Vagina (tissue), 2 donors: Measurements from ENCODE around the gene COMTD1. TPM values are rescaled to one million over a fixed set of nuclear protein-coding genes. Genes with fewer than 3 reads are reported as not detected.

Source experiments
- DNase-seq, 2 donors: peaks; one replicate each; pipeline ENCODE4 v3.0.0-alpha.2; 2017; ENCODE audit errors: extremely low spot score in 2 of 2
- H3K27ac ChIP-seq: fragments of 200-600 bp; sonication (generic); one replicate; pipeline ENCODE4 v1.5.1; 2019
- H3K27me3 ChIP-seq: fragments of 200-600 bp; sonication (generic); one replicate; pipeline ENCODE4 v1.5.1; 2019
- H3K36me3 ChIP-seq, 2 donors: fragments of 200-600 bp; sonication (generic); one replicate each; pipeline ENCODE4 v1.5.1; 2017 to 2019
- H3K4me1 ChIP-seq: fragments of 200-600 bp; sonication (generic); one replicate; pipeline ENCODE4 v1.5.1; 2019
- H3K4me3 ChIP-seq, 2 donors: fragments of 200-600 bp; sonication (generic); 1 replicate in 1 of 2; 2 replicates in 1 of 2; pipeline ENCODE4 v1.5.1; 2016 to 2019
- H3K9me3 ChIP-seq: fragments of 200-600 bp; sonication (generic); one replicate; pipeline ENCODE4 v1.5.1; 2019
- POLR2A ChIP-seq, 2 donors: fragments of 450-650 bp; IDR thresholded peaks; one replicate each; pipeline ENCODE4 v1.6.1; 2017; ENCODE audit warnings: antibody characterized with exemption in 2 of 2, mild to moderate bottlenecking in 2 of 2, moderate library complexity in 2 of 2
- POLR2AphosphoS5 ChIP-seq, 2 donors: sonication (generic); formaldehyde crosslinking; IDR thresholded peaks; one replicate each; pipeline ENCODE4 v1.9.0; 2017; ENCODE audit warnings: antibody characterized with exemption in 2 of 2, mild to moderate bottlenecking in 2 of 2, low read depth in 1 of 2; ENCODE audit not compliant: insufficient read depth in 1 of 2
- intact Hi-C: fragments of 100-400 bp; cut with DNase I; formaldehyde crosslinking; loops from one replicate; pipeline ENCODE4 v1.15.1; 2023
- total RNA-seq: library from RNA; depleted of rRNA; stranded (reverse); fragments of >200 nt; gene quantifications from one replicate; pipeline ENCODE4 v1.2.3, GENCODE V29; 2016
- TF ChIP-seq, protein P1 (sequence below), 3 experiments: fragments of 450-650 bp in 2 of 3; fragments of 200-600 bp in 1 of 3; sonication (generic) in 1 of 3; IDR thresholded peaks; one replicate each; pipeline ENCODE4 v1.5.1; 2017 to 2019; ENCODE audit warnings: antibody characterized with exemption in 3 of 3, mild to moderate bottlenecking in 2 of 3, moderate library complexity in 2 of 3

Gene COMTD1
- total RNA-seq, 1 donor from 2014 or later = 80.0 TPM

DNA sequence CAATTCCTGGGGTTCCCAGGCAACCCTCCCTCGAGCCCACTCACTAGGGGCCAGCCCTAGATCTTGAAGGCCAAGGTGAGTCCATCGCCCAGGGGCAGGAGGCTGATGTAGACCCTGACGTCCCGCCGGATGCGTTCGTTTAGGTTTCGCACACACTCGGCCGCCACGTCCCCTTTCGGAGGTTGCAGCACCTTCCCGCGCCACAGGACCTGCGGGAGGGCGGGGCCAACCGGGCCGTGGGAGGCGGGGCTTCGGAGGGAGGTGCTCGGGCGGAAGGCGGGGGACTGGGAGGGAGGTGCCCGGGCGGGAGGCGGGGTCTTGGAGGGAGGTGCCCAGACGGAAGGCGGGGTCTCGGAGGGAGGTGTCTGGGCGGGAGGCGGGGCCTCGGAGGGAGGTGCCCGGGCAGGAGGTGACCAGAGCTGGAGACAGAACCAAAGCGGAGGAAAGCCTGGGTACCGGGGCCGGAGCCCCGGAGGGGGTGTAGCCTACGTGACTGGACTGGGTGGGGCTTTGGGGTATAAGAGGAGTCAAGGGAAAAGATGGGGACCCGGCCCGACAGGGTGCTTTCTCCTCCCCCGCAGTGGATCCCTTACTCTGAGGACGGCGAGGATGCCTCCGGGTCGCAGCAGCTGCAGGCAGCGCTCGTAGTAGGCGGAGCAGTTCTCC, 1.6 kb downstream of the COMTD1 start:
- H3K27me3 ChIP-seq = no peaks in the 10 kb centered on the region
- peaks cover 0 to 26% of the 10 kb centered on the region in 2 donors for H3K36me3 ChIP-seq
- intact Hi-C loops = loop anchor here (5.0 to 10.0 kb wide), 2 partner anchors 122 to 969 kb away; partner anchors contain the start of gene SAMD8
- H3K4me3 ChIP-seq = peak overlapping the region; percentile 60 to 96
- peak overlapping the region; percentile 94 for H3K27ac ChIP-seq
- TF ChIP-seq POLR2AphosphoS5 (IDR thresholded peaks at IDR 0.05; ENCODE audit: insufficient read depth in 1 of 2, low read depth in 1 of 2) = peak in 1 of 2 donors; percentile 88
- TF ChIP-seq, protein P1, sequence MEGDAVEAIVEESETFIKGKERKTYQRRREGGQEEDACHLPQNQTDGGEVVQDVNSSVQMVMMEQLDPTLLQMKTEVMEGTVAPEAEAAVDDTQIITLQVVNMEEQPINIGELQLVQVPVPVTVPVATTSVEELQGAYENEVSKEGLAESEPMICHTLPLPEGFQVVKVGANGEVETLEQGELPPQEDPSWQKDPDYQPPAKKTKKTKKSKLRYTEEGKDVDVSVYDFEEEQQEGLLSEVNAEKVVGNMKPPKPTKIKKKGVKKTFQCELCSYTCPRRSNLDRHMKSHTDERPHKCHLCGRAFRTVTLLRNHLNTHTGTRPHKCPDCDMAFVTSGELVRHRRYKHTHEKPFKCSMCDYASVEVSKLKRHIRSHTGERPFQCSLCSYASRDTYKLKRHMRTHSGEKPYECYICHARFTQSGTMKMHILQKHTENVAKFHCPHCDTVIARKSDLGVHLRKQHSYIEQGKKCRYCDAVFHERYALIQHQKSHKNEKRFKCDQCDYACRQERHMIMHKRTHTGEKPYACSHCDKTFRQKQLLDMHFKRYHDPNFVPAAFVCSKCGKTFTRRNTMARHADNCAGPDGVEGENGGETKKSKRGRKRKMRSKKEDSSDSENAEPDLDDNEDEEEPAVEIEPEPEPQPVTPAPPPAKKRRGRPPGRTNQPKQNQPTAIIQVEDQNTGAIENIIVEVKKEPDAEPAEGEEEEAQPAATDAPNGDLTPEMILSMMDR (IDR thresholded peaks at IDR 0.05) = no peak
- TF ChIP-seq POLR2A (IDR thresholded peaks at IDR 0.05) = peak in 1 of 2 donors; percentile 58
- H3K4me1 ChIP-seq = peaks cover 24% of the 10 kb centered on the region
- DNase-seq = peak in 1 of 2 donors; percentile 96
- H3K9me3 ChIP-seq = no peaks in the 10 kb centered on the region

DNA sequence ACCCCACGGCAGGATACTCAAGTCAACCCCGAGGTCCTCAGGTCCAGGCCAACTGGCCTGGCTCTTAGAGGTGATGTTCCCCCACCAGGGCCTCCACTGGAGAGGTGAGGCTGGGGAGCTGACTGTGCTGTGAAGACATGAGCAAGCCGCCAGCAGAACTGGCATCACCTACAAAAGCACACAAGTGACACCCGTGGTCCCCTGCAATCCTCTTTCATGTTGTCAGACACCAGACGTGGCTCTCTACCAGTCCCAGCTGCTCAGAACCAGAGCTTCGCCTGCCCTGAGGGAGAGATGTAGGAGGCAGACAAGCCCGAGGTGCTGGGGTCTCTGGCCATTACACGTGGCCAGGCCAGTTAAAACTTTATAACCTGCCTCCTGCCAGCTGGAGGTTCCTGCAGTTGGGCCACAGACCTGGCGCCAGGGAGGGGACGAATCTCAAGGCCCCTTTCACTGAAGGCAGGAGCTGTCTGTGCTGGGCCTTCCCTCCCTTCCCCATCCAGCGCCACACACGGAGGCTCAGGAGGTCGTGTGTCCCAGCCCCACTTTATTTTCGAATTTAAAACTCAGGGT, 2.2 kb downstream of the COMTD1 start:
- H3K27me3 ChIP-seq = no peaks in the 10 kb centered on the region
- H3K4me1 ChIP-seq = peaks cover 30% of the 10 kb centered on the region
- peaks cover 0 to 31% of the 10 kb centered on the region in 2 donors for H3K36me3 ChIP-seq
- peak overlapping the region; percentile 94 for H3K27ac ChIP-seq
- intact Hi-C loops = loop anchor here (5.0 to 10.0 kb wide), 2 partner anchors 121 to 969 kb away; partner anchors contain the start of gene SAMD8
- peak overlapping the region; percentile 60 to 96 for H3K4me3 ChIP-seq
- TF ChIP-seq POLR2A (IDR thresholded peaks at IDR 0.05) = no peak
- TF ChIP-seq POLR2AphosphoS5 (IDR thresholded peaks at IDR 0.05; ENCODE audit: insufficient read depth in 1 of 2, low read depth in 1 of 2) = no peak
- TF ChIP-seq, protein P1 (IDR thresholded peaks at IDR 0.05) = no peak
- no peaks in the 10 kb centered on the region for H3K9me3 ChIP-seq
- no peak for DNase-seq

DNA sequence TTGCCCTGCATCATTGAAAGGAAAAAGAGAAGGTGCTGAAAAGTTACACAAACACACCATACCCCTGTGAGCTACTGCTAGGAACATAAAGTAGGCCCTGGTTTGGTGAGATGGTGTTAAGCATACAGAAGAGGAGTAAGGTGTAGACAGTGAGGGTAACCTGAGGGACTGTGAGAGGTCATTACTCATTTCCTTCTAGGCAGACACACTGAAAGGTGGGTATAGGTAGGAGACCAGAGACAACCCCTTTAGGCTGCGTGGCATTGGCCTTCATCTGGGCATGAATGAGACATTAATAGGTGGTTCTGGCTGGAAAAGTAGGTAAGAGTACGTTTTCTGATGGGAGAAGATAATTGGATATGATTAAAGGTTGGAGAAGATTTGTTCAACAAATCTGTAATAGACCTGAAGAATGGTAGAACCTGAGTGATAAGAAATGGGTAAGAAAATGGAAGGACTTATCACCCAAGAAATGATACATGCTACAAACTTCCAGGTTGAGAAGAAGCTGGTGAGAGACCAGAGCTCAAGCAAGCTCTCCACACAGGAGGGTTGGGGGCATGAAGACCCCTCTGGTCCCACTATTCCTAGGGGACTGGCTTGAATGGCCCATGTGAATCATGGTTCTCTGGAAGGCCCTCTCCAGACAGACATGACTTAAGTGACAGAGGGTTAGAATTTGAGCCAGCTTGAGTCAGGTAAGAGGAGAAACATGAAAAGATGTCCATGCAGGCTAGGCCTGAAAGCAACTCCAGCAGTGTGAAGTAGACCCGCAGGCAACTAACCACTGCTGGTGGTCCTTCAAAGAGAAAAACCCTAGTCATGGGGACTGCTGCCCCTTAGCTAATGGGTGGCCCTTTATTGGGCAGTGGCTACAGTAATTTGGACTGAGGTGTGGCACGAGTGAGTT, 3.8 kb downstream of the COMTD1 start:
- intact Hi-C loops = loop anchor here (5.0 to 10.0 kb wide), 2 partner anchors 120 to 967 kb away; partner anchors contain the start of gene SAMD8
- peak overlapping the region; percentile 45 for H3K27ac ChIP-seq
- TF ChIP-seq, protein P1 (IDR thresholded peaks at IDR 0.05) = no peak
- TF ChIP-seq POLR2A (IDR thresholded peaks at IDR 0.05) = no peak
- no peak overlapping the region for H3K4me3 ChIP-seq
- peaks cover 46% of the 10 kb centered on the region for H3K4me1 ChIP-seq
- H3K36me3 ChIP-seq = peaks cover 0 to 31% of the 10 kb centered on the region in 2 donors
- no peak for DNase-seq
- H3K27me3 ChIP-seq = no peaks in the 10 kb centered on the region
- H3K9me3 ChIP-seq = no peaks in the 10 kb centered on the region

DNA sequence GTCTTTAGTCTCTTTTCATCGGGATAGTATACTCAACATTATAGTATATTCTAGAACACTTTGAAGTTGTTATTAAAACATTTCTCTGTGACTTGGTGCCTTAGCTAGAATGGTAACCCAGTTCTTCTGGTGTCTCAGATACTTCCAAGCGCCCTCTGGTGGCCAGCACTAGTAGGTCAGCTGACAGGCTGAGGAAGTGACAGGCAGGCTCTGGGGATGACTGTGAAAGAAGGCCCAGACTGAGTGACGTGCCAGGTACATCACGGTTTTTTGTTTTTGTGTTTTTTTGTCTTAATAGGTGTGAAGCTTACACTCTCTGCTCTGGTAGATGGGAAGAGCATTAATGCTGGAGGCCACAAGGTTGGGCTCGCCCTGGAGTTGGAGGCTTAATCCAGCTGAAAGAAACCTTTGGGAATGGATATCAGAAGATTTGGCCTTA, 5.1 kb downstream of the COMTD1 start:
- intact Hi-C loops = loop anchor here (5.0 to 10.0 kb wide), 2 partner anchors 118 to 966 kb away; partner anchors contain the start of gene SAMD8
- peaks cover 59% of the 10 kb centered on the region for H3K4me1 ChIP-seq
- H3K36me3 ChIP-seq = peaks cover 0 to 31% of the 10 kb centered on the region in 2 donors

More for the DNA sequence above, 5.1 kb downstream of the COMTD1 start:
- H3K4me3 ChIP-seq = no peak overlapping the region
- H3K27me3 ChIP-seq = no peaks in the 10 kb centered on the region
- TF ChIP-seq POLR2A (IDR thresholded peaks at IDR 0.05) (no peak), POLR2AphosphoS5 (IDR thresholded peaks at IDR 0.05; ENCODE audit: insufficient read depth in 1 of 2, low read depth in 1 of 2) (peak in 1 of 2 donors; percentile 68)
- TF ChIP-seq, protein P1 (IDR thresholded peaks at IDR 0.05) = peak; percentile 91 to 98 (median 93)
- H3K9me3 ChIP-seq = no peaks in the 10 kb centered on the region
- no peak for DNase-seq
- no peak overlapping the region for H3K27ac ChIP-seq
